HG02759 (cell line): ENCODE results near the gene ARHGAP9.
"Not testable (repeated sequence)": the region's sequence is repeated elsewhere in the genome, so short reads cannot be mapped to it uniquely, and the experiment has no call there.

ENCODE experiments used
- ATAC-seq: cut with Tn5 transposase; IDR thresholded peaks from one replicate; pipeline ENCODE4 v1.9.1; 2021; ENCODE audit warnings: mild to moderate bottlenecking, moderate library complexity; ENCODE audit not compliant: unreplicated experiment

Gene ARHGAP9

DNA sequence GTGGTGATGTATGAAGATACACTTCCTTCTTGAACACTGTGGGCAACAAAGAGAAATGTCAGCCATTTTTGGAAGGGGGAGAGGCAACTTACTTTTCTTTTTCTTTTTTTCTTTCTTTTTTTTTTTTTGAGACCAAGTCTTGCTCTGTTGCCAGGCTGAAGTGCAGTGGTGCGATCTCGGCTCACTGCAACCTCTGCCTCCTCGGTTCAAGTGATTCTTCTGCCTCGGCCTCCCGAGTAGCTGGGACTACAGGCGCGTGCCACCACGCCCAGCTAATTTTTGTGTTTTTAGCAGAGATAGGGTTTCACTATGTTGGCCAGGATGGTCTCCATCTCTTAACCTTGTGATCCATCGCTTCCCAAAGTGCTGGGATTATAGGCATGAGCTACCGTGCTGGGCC, 38.1 kb upstream of the ARHGAP9 start:
- not testable (repeated sequence) for ATAC-seq

DNA sequence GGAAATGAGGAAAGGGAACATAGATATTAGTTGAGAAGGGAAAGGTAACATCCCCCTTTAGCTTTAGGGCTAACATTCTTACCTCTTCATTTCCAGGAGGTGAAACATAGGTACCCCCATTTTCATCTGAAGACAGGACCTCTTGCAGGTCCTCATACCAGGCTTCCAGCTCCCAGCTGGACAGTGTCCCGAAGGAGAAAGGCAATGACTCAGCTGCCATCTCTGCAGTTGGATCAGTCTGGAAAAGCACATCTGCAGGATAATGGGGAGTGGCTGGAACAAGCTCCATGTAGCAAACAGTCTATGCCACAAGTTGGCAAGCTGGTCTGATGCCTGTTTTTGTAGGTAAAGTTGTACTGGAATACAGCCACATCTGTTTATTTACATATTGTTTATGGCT, 37.5 kb upstream of the ARHGAP9 start:
- ATAC-seq = no peak

DNA sequence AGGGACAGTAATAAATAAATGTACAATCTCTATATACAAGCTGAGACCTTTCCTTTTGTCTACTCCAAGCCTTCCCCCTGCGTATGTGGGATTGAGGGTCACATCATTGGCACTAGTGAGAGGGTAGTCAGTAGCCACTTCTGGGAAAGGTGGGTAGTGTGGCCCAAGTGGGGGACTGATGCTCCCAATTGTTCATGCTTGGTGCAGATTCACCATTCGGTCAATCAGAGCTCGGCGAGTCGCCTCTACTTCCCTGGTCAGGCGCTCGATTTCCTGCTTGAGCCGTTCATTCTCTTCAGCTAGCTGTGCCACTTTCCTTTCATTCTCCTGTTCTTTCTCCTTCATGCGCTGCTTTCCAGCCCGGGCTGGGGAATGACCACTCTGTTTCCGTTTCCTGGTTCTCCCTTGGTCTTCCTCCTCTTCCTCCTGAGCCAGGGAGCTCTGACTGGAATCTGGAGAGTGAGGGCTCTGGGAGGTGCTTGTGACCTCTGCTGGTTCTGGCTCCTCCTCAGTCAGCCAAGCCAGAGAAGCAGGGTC, 37.0 kb upstream of the ARHGAP9 start:
- no peak for ATAC-seq

DNA sequence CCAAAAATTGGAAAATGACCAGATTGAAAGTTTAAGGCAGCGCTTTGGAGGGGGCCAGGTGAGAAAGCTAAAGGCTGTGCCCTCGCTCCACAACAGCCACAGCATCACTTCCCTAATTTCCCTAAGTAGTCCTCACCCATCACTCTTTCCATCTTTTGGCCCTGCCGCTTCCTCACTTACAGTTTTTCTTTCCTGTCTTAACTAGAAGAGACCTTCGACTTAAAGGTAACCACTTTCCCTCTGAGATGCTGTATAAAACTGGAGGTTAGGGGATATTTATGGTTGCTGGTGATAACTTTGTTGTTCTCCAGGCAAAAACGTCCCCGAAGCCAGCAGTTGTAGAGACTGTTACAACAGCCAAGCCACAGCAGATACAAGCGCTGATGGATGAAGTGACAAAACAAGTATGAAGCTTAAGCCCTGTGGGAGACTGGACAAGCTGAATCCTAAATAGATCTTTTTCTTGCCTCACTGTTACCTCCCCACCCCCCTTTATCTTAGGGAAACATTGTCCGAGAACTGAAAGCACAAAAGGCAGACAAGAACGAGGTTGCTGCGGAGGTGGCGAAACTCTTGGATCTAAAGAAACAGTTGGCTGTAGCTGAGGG, 36.4 kb upstream of the ARHGAP9 start:
- ATAC-seq = no peak

DNA sequence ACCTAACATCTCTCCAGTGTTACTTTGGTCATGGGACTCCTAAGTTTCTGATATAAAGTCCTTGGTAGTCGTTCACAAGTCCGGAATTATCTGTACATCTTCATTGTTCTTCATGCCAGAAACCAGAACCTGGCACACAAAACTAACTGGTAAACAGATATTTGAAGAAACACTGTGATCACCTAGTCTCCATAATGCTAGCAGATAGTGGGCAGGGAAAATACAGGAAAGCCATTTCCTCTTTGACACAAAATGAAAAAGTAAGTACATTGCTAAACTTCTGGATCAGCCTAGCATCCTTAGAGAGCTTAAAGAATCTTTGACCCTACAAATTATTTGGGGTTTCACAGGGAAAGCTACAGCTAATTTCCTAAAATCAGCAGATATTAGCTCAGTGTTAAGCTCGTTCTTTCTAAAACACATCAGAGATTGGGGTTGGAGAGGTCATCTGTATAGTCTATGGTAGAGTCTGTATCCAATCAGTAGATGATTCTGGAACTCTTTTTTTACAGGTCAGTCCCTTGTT, 35.8 kb upstream of the ARHGAP9 start:
- ATAC-seq = no peak

DNA sequence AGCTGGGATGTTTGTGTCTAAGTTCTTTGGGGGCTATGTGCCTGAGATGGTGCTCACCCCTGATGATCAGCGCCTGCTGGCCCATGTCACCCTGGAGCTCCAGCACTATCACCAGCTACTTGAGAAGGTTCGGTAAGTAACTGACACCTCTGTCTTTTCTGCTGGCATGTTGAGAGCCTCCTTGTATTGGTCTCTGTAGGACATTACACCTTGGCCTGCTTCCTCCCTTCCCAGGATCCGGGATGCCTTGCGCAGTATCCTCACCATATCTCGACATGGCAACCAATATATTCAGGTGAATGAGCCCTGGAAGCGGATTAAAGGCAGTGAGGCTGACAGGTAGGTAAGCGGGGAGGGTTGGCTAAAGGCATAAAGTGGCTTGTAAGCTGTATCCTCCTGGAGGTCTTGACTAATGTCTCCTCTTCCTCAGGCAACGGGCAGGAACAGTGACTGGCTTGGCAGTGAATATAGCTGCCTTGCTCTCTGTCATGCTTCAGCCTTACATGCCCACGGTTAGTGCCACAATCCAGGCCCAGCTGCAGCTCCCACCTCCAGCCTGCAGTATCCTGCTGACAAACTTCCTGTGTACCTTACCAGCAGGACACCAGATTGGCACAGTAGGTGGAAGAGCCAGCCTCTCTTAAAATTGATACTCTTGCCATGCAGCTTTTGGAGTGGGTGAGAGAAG, 35.2 kb upstream of the ARHGAP9 start:
- ATAC-seq = no peak

DNA sequence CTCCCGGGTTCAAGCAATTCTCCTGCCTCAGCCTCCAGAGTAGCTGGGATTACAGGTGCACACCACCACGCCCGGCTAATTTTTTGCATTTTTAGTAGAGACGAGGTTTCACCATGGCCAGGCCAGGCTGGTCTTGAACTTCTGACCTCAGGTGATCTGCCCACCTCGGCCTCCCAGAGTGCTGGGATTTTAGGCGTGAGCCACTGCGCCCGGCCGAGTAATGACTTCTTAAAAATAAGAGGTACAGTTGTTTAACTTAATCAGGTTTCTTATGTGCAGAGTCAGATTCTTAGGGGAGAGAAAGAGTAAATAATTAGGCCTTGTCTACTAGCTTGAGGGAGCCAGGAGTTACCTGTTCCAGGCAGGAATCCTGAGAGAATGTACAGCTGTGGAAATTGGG, 34.6 kb upstream of the ARHGAP9 start:
- not testable (repeated sequence) for ATAC-seq

DNA sequence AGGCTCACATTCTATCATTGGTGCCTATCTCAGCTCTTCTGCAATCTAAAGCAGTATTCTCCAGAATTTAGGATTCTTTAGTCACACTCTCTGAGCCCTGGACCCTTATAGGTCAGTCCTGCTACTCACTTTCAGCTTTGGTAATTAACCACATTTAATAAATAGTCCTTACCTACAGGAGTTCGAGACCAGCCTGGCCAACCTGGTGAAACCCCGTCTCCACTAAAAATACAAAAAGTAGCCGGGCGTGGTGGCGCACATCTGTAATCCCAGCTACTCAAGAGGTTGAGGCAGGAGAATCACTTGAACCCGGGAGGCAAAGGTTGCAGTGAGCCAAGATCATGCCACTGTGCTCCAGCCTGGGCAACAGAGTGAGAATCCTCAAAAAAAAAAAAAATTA, 34.0 kb upstream of the ARHGAP9 start:
- ATAC-seq = not testable (repeated sequence)

DNA sequence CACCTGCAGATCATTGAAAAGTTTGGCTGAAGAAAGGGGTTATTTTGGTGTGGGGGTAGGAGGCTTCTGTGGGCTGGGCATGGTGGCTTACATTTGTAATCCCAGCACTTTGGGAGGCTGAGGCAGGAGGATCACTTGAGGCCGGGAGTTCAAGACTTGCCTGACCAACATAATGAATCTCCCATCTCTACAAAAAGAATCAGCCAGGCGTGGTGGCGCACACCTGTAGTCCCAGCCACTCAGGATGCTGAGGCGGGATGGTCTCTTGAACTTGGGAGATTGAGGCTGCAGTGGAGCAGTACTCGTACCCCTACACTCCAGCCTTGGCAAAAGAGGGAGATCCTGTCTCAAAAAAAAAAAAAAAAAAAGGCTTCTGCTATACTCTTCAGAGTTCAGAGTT, 33.6 kb upstream of the ARHGAP9 start:
- no peak for ATAC-seq

DNA sequence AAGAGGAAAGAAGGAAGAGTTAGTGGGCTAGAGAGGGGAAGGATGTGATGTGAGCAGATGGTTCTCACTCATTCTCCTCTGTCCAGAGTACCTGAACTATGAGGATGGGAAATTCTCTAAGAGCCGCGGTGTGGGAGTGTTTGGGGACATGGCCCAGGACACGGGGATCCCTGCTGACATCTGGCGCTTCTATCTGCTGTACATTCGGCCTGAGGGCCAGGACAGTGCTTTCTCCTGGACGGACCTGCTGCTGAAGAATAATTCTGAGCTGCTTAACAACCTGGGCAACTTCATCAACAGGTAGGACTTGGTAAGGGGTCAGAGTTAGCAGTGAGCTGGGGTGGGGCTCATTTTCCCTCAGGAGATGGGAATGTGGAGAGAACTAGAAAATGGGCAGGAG, 33.0 kb upstream of the ARHGAP9 start:
- no peak for ATAC-seq

DNA sequence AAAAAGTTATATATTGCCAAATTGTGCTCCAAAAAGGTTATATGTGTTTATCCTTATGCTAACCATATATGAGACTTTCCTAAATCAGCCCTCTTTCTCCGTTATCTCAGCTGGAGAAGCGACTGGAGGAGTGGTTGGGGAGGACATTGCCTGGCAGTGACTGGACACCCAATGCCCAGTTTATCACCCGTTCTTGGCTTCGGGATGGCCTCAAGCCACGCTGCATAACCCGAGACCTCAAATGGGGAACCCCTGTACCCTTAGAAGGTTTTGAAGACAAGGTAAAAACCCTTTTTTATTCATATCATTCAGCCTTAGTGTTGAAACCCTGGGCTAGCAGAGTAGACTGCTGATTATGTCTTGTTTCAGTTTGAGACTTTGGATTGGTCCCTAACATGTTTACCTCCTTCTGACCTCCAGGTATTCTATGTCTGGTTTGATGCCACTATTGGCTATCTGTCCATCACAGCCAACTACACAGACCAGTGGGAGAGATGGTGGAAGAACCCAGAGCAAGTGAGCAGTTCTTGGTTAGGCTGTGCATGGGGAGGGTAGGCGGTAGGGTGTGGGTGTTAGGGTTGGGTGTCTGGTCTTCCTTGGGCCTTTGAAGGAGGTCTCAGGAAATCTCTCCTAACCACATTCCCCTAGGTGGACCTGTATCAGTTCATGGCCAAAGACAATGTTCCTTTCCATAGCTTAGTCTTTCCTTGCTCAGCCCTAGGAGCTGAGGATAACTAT, 32.1 kb upstream of the ARHGAP9 start:
- ATAC-seq = no peak

DNA sequence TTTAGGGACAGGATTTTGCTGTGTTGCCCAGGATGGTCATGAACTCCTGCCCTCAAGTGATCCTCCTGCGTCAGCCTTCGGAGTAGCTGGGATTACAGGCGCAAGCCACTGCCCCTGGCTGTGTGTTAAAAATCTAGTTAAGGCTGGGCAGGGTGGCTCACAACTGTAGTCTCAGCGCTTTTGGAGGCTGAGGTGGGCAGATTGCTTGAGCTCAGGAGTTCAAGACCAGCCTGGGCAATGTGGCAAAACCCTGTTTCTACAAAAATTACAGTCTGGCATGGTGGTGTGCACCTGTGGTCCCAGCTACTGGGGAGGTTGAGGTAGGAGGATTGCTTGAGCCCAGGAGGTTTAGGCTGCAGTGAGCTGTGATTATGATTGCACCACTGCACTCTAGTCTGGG, 31.5 kb upstream of the ARHGAP9 start:
- no peak for ATAC-seq

DNA sequence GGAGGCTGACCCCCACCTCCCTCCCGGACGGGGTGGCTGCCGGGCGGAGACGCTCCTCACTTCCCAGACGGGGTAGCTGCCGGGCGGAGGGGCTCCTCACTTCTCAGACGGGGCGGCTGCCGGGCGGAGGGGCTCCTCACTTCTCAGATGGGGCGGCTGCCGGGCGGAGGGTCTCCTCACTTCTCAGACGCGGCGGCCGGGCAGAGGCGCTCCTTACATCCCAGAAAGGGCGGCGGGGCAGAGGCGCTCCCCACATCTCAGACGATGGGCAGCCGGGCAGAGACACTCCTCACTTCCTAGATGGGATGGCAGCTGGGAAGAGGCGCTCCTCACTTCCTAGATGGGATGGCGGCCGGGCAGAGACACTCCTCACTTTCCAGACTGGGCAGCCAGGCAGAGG, 28.1 kb upstream of the ARHGAP9 start:
- not testable (repeated sequence) for ATAC-seq

DNA sequence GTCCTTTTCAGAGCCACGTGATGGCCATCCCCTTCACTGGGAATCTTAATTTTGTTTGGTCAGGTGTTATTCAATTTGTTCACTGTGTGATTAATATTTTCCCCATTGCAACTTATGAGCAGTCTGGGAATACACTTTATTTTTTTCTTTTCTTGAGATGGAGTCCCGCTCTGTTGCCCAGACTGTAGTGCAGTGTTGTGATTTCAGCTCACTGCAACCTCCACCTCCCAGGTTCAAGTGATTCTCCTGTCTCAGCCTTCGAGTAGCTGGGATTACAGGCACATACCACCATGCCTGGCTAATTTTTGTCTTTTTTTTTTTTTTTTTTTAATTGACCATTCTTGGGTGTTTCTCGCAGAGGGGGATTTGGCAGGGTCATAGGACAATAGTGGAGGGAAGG, 26.9 kb upstream of the ARHGAP9 start:
- ATAC-seq = not testable (repeated sequence)

DNA sequence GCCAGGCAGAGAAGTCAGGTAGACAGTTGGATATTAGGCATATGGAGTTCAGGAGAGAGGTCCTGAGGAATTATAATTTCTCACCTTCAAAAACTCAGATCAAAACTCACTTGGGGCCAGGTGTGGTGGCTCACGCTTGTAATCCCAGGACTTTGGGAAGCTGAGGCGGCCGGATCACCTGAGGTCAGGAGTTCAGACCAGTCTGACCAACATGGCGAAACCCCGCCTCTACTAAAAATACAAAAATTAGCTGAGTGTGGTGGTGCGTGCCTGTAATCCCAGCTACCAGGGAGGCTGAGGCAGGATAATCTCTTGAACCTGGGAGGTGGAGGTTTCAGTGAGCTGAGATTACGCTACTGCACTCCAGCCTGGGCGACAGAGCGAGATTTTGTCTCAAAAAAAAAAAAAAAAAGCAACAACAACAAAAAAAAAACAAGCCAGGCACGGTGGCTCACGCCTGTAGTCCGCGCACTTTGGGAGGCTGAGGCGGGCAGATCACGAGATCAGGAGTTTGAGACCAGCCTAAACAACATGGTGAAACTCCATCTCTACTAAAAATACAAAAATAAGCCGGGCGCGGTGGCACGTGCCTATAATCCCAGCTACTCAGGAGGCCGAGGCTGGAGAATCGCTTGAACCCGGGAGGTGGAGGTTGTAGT, 22.8 kb upstream of the ARHGAP9 start:
- ATAC-seq = not testable (repeated sequence)

DNA sequence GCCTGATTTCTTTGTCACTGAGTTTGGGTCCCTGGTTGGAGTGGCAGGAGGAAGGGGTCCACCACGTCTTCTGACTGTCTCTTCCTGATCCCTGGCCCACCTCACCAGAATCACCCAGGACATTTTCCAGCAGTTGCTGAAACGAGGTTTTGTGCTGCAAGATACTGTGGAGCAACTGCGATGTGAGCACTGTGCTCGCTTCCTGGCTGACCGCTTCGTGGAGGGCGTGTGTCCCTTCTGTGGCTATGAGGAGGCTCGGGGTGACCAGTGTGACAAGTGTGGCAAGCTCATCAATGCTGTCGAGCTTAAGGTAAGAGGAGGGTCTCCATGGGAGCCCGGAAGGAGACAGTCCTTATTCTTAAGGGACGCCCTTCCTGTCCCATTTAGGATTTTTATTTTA, 20.5 kb upstream of the ARHGAP9 start:
- ATAC-seq = no peak

DNA sequence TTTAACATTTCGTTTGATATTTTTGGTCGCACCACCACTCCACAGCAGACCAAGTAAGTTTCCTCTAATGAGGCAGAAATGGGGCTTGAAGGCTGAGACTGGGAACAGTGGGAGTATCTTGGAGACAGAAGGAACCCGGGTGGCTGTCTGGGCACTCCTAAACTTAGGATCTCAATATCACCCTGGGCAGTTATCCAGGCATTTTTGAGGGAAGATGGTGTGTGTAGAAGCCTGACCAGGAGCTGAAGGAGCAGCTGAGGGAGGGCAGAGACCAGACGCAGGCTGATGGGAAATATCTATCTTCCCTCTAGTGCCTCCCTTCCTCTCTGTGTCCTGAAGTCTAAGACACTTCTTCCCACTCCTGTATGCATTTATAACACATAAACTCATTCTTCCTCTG, 18.9 kb upstream of the ARHGAP9 start:
- no peak for ATAC-seq

DNA sequence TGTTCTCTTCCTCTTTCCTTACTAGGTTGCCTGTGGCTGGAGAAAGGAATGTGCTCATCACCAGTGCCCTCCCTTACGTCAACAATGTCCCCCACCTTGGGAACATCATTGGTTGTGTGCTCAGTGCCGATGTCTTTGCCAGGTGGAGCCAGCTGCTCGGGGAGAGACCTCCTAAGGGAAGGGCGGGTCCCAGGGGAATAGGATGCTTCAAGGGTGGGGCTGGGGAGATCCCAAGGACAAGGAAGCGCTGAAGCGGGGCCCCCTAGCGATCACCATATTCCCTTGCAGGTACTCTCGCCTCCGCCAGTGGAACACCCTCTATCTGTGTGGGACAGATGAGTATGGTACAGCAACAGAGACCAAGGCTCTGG, 18.5 kb upstream of the ARHGAP9 start:
- no peak for ATAC-seq

DNA sequence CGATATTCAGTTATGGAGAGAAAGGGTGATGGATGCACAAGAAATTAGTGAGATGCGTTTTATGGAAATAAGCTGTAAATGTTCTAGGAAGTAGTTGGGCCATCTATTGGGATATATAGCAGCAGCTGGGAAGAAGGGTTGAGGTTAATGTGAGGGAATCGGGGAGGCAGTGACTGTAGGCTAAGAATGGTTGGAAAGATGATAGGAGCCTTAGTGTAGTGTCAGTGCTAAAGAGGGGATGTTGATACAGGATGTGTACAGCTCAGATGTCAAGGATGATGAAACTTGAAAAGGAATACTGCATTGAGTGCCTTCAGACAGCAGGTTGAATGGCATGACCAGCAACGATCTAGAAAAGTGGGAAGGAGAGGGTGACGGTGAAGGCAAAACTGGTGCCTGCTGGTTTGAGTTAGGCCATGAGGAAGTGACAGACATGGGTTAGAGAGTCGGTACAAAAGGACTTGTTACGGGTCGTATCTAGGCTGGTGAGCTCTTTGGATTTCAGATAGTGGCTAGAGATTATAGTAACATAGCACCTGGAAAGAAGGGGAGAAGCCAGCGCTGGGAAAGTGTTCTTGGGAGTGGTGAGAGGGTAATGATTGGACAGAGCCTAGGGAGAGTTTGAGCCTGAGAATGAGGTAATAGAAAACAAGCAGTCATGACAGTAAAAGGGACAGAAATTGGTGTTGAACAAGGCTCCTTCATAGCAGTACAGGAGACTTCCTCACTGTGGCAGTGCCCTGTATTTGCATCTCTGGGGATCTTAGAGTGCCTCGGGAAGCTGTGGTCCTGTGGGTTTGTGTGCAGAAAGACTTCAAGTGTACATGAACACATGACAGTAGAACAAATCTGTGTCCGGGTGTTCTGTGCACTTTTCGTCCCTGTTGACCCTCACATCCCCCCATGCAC, 17.8 kb upstream of the ARHGAP9 start:
- no peak for ATAC-seq

DNA sequence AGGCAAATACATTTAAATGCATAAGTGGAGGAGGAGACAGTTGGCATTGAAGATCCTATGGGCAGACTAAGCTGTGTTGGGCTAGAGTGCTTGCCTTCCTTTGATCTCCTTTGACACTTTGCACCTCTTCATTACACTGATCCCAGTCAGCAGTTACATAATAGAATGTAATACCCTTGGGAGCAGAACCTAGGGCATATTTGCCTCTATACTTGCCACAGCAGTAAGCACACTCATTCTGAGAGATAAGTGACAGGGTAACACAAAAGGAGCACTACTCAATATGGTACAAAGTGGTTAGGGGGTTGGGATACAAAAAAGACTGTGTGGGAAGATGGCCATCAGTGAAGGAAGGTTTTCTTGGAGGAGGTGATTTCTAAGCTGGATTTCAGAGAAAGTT, 17.2 kb upstream of the ARHGAP9 start:
- no peak for ATAC-seq
